K562 (cell line): ENCODE results near the gene URI1. TPM values are rescaled to one million over a fixed set of nuclear protein-coding genes. Genes with fewer than 3 reads are reported as not detected.

ENCODE experiments used
- ATAC-seq: fragments of 200-7000 bp; cut with Tn5 transposase; 3 replicates; pipeline ENCODE4 v1.9.1; 2020; ENCODE audit warnings: moderate library complexity
- Bru-seq: library from RNA; stranded (reverse); fragments of 400-500 nt; gene quantifications from one replicate; lab custom pipeline; 2021; lab: Mats Ljungman, UMichigan
- BruChase-seq, 2 experiments: library from RNA; stranded (reverse); fragments of 400-500 nt; gene quantifications; one replicate each; lab custom pipeline; 2021; lab: Mats Ljungman, UMichigan
- BruUV-seq: library from RNA; stranded (reverse); fragments of 400-500 nt; replicated peaks from 2 replicates; lab custom pipeline; 2021; lab: Mats Ljungman, UMichigan
- CTCF ChIA-PET: fragments of 300-600 bp; formaldehyde crosslinking; extraction: SDS; loops from one replicate; lab custom pipeline; 2021; ENCODE audit warnings: low intra/inter-chr PET ratio; lab: Yijun Ruan, JAX
- POLR2A ChIA-PET: fragments of 300-600, 350-650 bp; sonication (Branson Sonifier 250); formaldehyde crosslinking; extraction: SDS; loops from one replicate; lab custom pipeline; 2021; ENCODE audit warnings: antibody characterized with exemption, inconsistent platforms; lab: Yijun Ruan, JAX
- DNase-seq, 4 experiments: peaks; one replicate each; pipeline versions ENCODE4 v3.0.0 to v3.0.0-alpha.2; 2011 to 2018; ENCODE audit warnings: low spot score in 3 of 4, mixed read lengths in 3 of 4; ENCODE audit errors: extremely low read depth in 1 of 4
- FAIRE-seq: peaks from 2 replicates; lab custom pipeline; 2011; peaks lifted over from hg19 to GRCh38; lab: Jason Lieb, UNC
- H2AFZ ChIP-seq: 2 replicates; pipeline ENCODE4 v1.6.0; 2011; ENCODE audit warnings: low read depth, low read length, control low read depth, inconsistent platforms
- H3K27ac ChIP-seq: fragments of 200-600 bp; 3 replicates; pipeline ENCODE4 v1.8.0; 2011; ENCODE audit warnings: low read depth, mild to moderate bottlenecking, control low read depth, inconsistent platforms, low read length, moderate library complexity, mixed read lengths; ENCODE audit errors: extremely low read depth
- H3K27me3 ChIP-seq, 2 experiments: fragments of 300-600 bp in 1 of 2; 2 replicates in 1 of 2; 3 replicates in 1 of 2; pipeline versions ENCODE4 v1.6.0 to v1.8.0; 2011; ENCODE audit warnings: inconsistent platforms in 2 of 2, low read length in 2 of 2, mild to moderate bottlenecking in 1 of 2, mixed read lengths in 1 of 2, moderate library complexity in 1 of 2; ENCODE audit not compliant: control insufficient read depth in 2 of 2, insufficient read depth in 2 of 2
- H3K36me3 ChIP-seq: fragments of 300-600 bp; 3 replicates; pipeline ENCODE4 v1.8.0; 2011; ENCODE audit warnings: mild to moderate bottlenecking, low read length, inconsistent platforms; ENCODE audit not compliant: control insufficient read depth, insufficient read depth
- H3K4me1 ChIP-seq, 2 experiments: fragments of 200-600 bp in 1 of 2; replicated peaks in 1 of 2; 2 replicates in 1 of 2; 3 replicates in 1 of 2; pipeline versions ENCODE4 v1.5.1 to v1.8.0; 2011; ENCODE audit warnings: inconsistent platforms in 2 of 2, low read length in 2 of 2, mild to moderate bottlenecking in 1 of 2, mixed read lengths in 1 of 2, moderate library complexity in 1 of 2; ENCODE audit not compliant: control insufficient read depth in 2 of 2, insufficient read depth in 2 of 2
- H3K4me2 ChIP-seq: 2 replicates; pipeline ENCODE4 v1.6.1; 2011; ENCODE audit warnings: low read length, control low read depth, inconsistent platforms, mixed read lengths; ENCODE audit not compliant: insufficient read depth
- H3K4me3 ChIP-seq: fragments of 200-600 bp; sonication (generic), shearing (Covaris generic); 2 replicates; pipeline ENCODE4 v1.5.1; 2016; ENCODE audit warnings: control low read depth, inconsistent platforms
- H3K79me2 ChIP-seq: fragments of 200-600 bp; 3 replicates; pipeline ENCODE4 v1.8.0; 2011; ENCODE audit warnings: low read length, inconsistent platforms; ENCODE audit not compliant: control insufficient read depth, insufficient read depth
- H3K9ac ChIP-seq, 2 experiments: 2 replicates each; pipeline versions ENCODE4 v1.6.0 to v1.6.1; 2011; ENCODE audit warnings: low read depth in 2 of 2, low read length in 2 of 2, control low read depth in 1 of 2, inconsistent platforms in 1 of 2, mild to moderate bottlenecking in 1 of 2, mixed read lengths in 1 of 2; ENCODE audit not compliant: insufficient read depth in 1 of 2
- H3K9me1 ChIP-seq: one replicate; pipeline ENCODE4 v1.6.0; 2011; ENCODE audit warnings: inconsistent platforms, mild to moderate bottlenecking, low read length, moderate library complexity; ENCODE audit not compliant: control insufficient read depth, insufficient read depth
- H3K9me3 ChIP-seq: replicated peaks from 2 replicates; pipeline ENCODE4 v1.5.1; 2011; ENCODE audit warnings: low read depth, low read length, inconsistent platforms; ENCODE audit not compliant: control insufficient read depth, insufficient read depth
- H4K20me1 ChIP-seq: replicated peaks from 2 replicates; pipeline ENCODE4 v1.6.1; 2011; ENCODE audit warnings: low read length, inconsistent platforms, mixed read lengths; ENCODE audit not compliant: control insufficient read depth, insufficient read depth
- BDP1 ChIP-seq: IDR thresholded peaks from 3 replicates; pipeline ENCODE4 v1.6.1; 2011; ENCODE audit not compliant: insufficient read length, insufficient read depth
- CTBP1 ChIP-seq: fragments of 450-650 bp; IDR thresholded peaks from 2 replicates; pipeline ENCODE4 v1.6.1; 2016; ENCODE audit warnings: borderline replicate concordance
- CXXC5 ChIP-seq: fragments of 250-450 bp; sonication (Bioruptor Pico); IDR thresholded peaks from 2 replicates; pipeline ENCODE4 v1.8.0; 2022; ENCODE audit warnings: inconsistent platforms, mild to moderate bottlenecking, moderate library complexity
- GABPA ChIP-seq: fragments of 200-800 bp; sonication (Bioruptor generic); conservative IDR thresholded peaks from 2 replicates; pipeline ENCODE4 v1.6.1; 2016; ENCODE audit warnings: low read depth, missing genetic modification characterization, missing compliant biosample characterization
- IRF2 ChIP-seq: sonication (generic); formaldehyde crosslinking; IDR thresholded peaks from 2 replicates; pipeline ENCODE4 v1.8.1; 2022; ENCODE audit warnings: mild to moderate bottlenecking, missing genetic modification reagents
- MTA2 ChIP-seq: fragments of 450-650 bp; IDR thresholded peaks from 2 replicates; pipeline ENCODE4 v1.6.1; 2016; ENCODE audit warnings: low read depth
- MYC ChIP-seq, 2 experiments: fragments of 250-450 bp in 1 of 2; sonication (Bioruptor Pico) in 1 of 2; IDR thresholded peaks; 2 replicates each; pipeline versions ENCODE4 v1.5.1 to v1.6.1; 2012 to 2021; ENCODE audit warnings: low read depth in 2 of 2, borderline replicate concordance in 1 of 2, improper control_type of control experiment in 1 of 2, low read length in 1 of 2, mild to moderate bottlenecking in 1 of 2, moderate library complexity in 1 of 2
- POLR2AphosphoS5 ChIP-seq: IDR thresholded peaks from 2 replicates; pipeline ENCODE4 v1.6.1; 2011; ENCODE audit warnings: mild to moderate bottlenecking, low read depth, low read length, moderate library complexity; ENCODE audit not compliant: control insufficient read depth, insufficient read depth
- TAF1 ChIP-seq: IDR thresholded peaks from 2 replicates; pipeline ENCODE4 v1.6.1; 2011; ENCODE audit warnings: mild to moderate bottlenecking, low read length, moderate library complexity; ENCODE audit not compliant: insufficient read depth, control insufficient read depth, severe bottlenecking; ENCODE audit errors: extremely low read depth
- VEZF1 ChIP-seq: fragments of 200-800 bp; sonication (Bioruptor generic); IDR thresholded peaks from 2 replicates; pipeline ENCODE4 v1.6.1; 2017; ENCODE audit warnings: missing genetic modification characterization, missing compliant biosample characterization
- ZKSCAN8 ChIP-seq: fragments of 200-800 bp; sonication (Bioruptor generic); IDR thresholded peaks from 2 replicates; pipeline ENCODE4 v1.6.1; 2016; ENCODE audit warnings: missing genetic modification characterization, missing compliant biosample characterization
- ZNF212 ChIP-seq: fragments of 450-650 bp; formaldehyde crosslinking; IDR thresholded peaks from 2 replicates; pipeline ENCODE4 v1.4.0; 2020; ENCODE audit warnings: mild to moderate bottlenecking
- ZNF354B ChIP-seq: fragments of 250-450 bp; sonication (Bioruptor Pico); IDR thresholded peaks from 2 replicates; pipeline ENCODE4 v1.4.0; 2020
- WGBS: fragments of 100-300 bp; shearing (Covaris generic); methylation state at CpG from one replicate; pipeline ENCODE4 v1.1.6; 2016; ENCODE audit warnings: low coverage, mixed read lengths; ENCODE audit not compliant: insufficient coverage; ENCODE audit errors: missing lambda C conversion rate; 5-methylcytosine and 5-hydroxymethylcytosine counted together
- in situ Hi-C: fragments of 300-500 bp; cut with MboI; formaldehyde crosslinking; loops from 4 replicates; pipeline ENCODE4 v1.15.0; 2018; ENCODE audit warnings: inconsistent platforms, mixed read lengths
- intact Hi-C: fragments of 100-400 bp; cut with micrococcal nuclease; formaldehyde crosslinking; loops from 2 replicates; pipeline ENCODE4 v1.14.2; 2022
- long read RNA-seq, 3 experiments: library from polyadenylated mRNA in 2 of 3; library from RNA in 1 of 3; unstranded in 2 of 3; stranded (forward) in 1 of 3; transcript quantifications; one replicate each; pipeline ENCODE4 v2.0.0, GENCODE V29; 2019 to 2022
- polyA minus RNA-seq, 3 experiments: library from RNA; depleted of rRNA, polyadenylated mRNA; stranded (reverse); fragments of >200 nt; gene quantifications; 2 replicates each; pipeline ENCODE4 v1.2.3, GENCODE V29; 2011
- polyA plus RNA-seq, 8 experiments: library from polyadenylated mRNA; depleted of rRNA in 4 of 8; stranded (reverse) in 5 of 8; unstranded in 3 of 8; fragments of >200 nt; fragmentation: Nextera tagmentation in 2 of 8; fragmentation: Illumina TruSeq in 1 of 8; extraction: Ambion mirVana in 2 of 8; extraction: Trizol in 1 of 8; gene quantifications; 2 replicates each; pipeline versions ENCODE4 v1.2.1 to v1.2.3, GENCODE V29; 2011 to 2014; ENCODE audit warnings: inconsistent platforms in 1 of 8, missing spikeins in 1 of 8
- total RNA-seq, 7 experiments: library from RNA; depleted of rRNA in 6 of 7; stranded (reverse); fragments of >200 nt in 6 of 7; fragmentation: Illumina TruSeq in 2 of 7; extraction: Trizol in 2 of 7; gene quantifications; 2 replicates each; pipeline versions ENCODE4 v1.2.1 to v1.2.3, GENCODE V29; 2011 to 2021; ENCODE audit warnings: low replicate concordance in 1 of 7

Gene URI1
- total RNA-seq (2011; cell fraction: chromatin; rRNA removed; ENCODE audit: low replicate concordance): 23.1 and 114 TPM in 2 replicates
- total RNA-seq (2011; cell fraction: nucleolus; rRNA removed): 15.7 and 23.2 TPM in 2 replicates
- total RNA-seq (2011; cell fraction: nucleoplasm; rRNA removed): 37.5 and 49.5 TPM in 2 replicates
- total RNA-seq (2014; rRNA removed) (50.9 and 61.3 TPM in 2 replicates), total RNA-seq (2014; rRNA removed; fragmentation: Illumina TruSeq; extraction: Trizol) (87.4 and 99.1 TPM in 2 replicates), total RNA-seq (2015; rRNA removed; fragmentation: Illumina TruSeq; extraction: Trizol) (79.8 and 83.2 TPM in 2 replicates), total RNA-seq (2021) (61.5 and 63.9 TPM in 2 replicates), polyA plus RNA-seq (2011; rRNA removed) (71.8 and 83.5 TPM in 2 replicates), polyA plus RNA-seq (2014; fragmentation: Illumina TruSeq; extraction: Trizol) (67.9 and 78.2 TPM in 2 replicates), polyA plus RNA-seq (2014; fragmentation: Nextera tagmentation; extraction: Ambion mirVana) (10 to 100 TPM; 16.9 to 19.8 TPM), polyA plus RNA-seq (2014; rRNA removed) (50.6 and 56.7 TPM in 2 replicates), polyA minus RNA-seq (2011; rRNA and poly(A)+ RNA removed) (190 and 200 TPM in 2 replicates), Bru-seq, nascent RNA (percentile 89 among the genes with signal in this experiment), BruChase-seq, experiment 1, labeled RNA remaining after a 2-hour chase (percentile 89 among the genes with signal in this experiment), BruChase-seq, experiment 2, labeled RNA remaining after a 6-hour chase (percentile 86 among the genes with signal in this experiment)
- polyA plus RNA-seq (2011; cell fraction: cytosol; rRNA removed): 12.0 and 34.1 TPM in 2 replicates
- polyA plus RNA-seq (2011; cell fraction: nucleus; rRNA removed): 44.6 and 76.9 TPM in 2 replicates
- 56.1 and 58.5 TPM in 2 replicates for polyA plus RNA-seq (2012)
- polyA minus RNA-seq (2011; cell fraction: cytosol; rRNA and poly(A)+ RNA removed): 36.9 and 45.0 TPM in 2 replicates
- 52.9 and 97.6 TPM in 2 replicates for polyA minus RNA-seq (2011; cell fraction: nucleus; rRNA and poly(A)+ RNA removed)
- long read RNA-seq, experiment 1, transcript URI1-202 (11 exons, 3,444 nt): minor isoform, 39 of 227 reads
- long read RNA-seq, experiment 1, transcript URI1-206 (10 exons, 2,495 nt): major isoform, 46 of 227 reads
- long read RNA-seq, experiment 1, partial matches to known transcripts: 69 of 227 reads
- long read RNA-seq, experiment 1, other reads (novel, unspliced or antisense): 73 of 227 reads
- long read RNA-seq, experiment 2, transcript URI1-202 (11 exons, 3,444 nt): major isoform, 10 of 94 reads
- long read RNA-seq, experiment 2, transcript URI1-206 (10 exons, 2,495 nt): minor isoform, 6 of 94 reads
- long read RNA-seq, experiment 2, partial matches to known transcripts: 31 of 94 reads
- long read RNA-seq, experiment 2, other reads (novel, unspliced or antisense): 47 of 94 reads
- long read RNA-seq, experiment 3, partial matches to known transcripts: 7 of 9 reads
- long read RNA-seq, experiment 3, other reads (novel, unspliced or antisense): 0 of 9 reads

GRCh38 chr19:29941828-29942403 is at the start of gene URI1:
TSS of gene URI1 (plus strand) at chr19:29942239. CDS start at chr19:29942548, 309 bp downstream.
- in situ Hi-C loops (no loop called here), intact Hi-C loops (loop anchor here (5.0 kb wide), 1 partner anchor 50 kb away; no protein-coding TSS in a partner anchor)
- Histone ChIP-seq H3K27ac (peak within 1 kb of the TSS; percentile 82), H3K9ac (peak within 1 kb of the TSS; percentile 68 to 95), H4K20me1 (peaks cover 8% of the 10 kb centered on the region), H2AFZ (peak within 1 kb of the TSS; percentile 95), H3K27me3 (no peaks in the 10 kb centered on the region), H3K9me3 (no peaks in the 10 kb centered on the region), H3K4me2 (peak within 1 kb of the TSS; percentile 85), H3K36me3 (no peaks in the 10 kb centered on the region), H3K79me2 (peaks cover 48% of the 10 kb centered on the region), H3K9me1 (no peaks in the 10 kb centered on the region), H3K4me1 (peaks cover 11 to 12% of the 10 kb centered on the region in 2 experiments; a peak in 4 of 5 replicates), H3K4me3 (peak within 1 kb of the TSS; percentile 90)
- 1% methylated on average over 39 of the region's 59 CpGs for WGBS
- TSS peak; percentile 98 for BruUV-seq
- DNase-seq (peak; percentile 92 to 96 (median 94)), FAIRE-seq (peak; percentile 55), ATAC-seq (peak; percentile 82)
- ChIA-PET POLR2A (interaction anchor here (0.5 to 1.5 kb wide), 11 partner anchors 9 to 369 kb away, joined by 3 to 7 read pairs (median 4); no protein-coding TSS in a partner anchor), CTCF (no interaction called here)
- TF ChIP-seq CXXC5 (peak; percentile 73), VEZF1 (CRISPR knock-in tag) (peak; percentile 65), ZKSCAN8 (CRISPR knock-in tag) (no peak), MYC (IDR thresholded peaks at IDR 0.05; ENCODE audit: low read depth, low read length) (peak; percentile 98), MYC (CRISPR knock-in tag; IDR thresholded peaks at IDR 0.05; ENCODE audit: borderline replicate concordance, low read depth) (0 out of 2 replicates have a peak, but pooled peaks have one; percentile 39), TAF1 (peak; percentile 82), CTBP1 (peak; percentile 70), BDP1 (no peak), GABPA (tag) (peak; percentile 80; the same call in 1 of the 2 replicates), POLR2AphosphoS5 (peak; percentile 61), MTA2 (no peak), ZNF212 (no peak), ZNF354B (no peak), IRF2 (CRISPR knock-in tag) (no peak)
